H9 (cell line): ENCODE measurements around the gene INSC. TPM values are rescaled to one million over a fixed set of nuclear protein-coding genes. Genes with fewer than 3 reads are reported as not detected.
"Not testable (repeated sequence)": the region's sequence is repeated elsewhere in the genome, so short reads cannot be mapped to it uniquely, and the experiment has no call there.

ENCODE experiments used
- DNase-seq: peaks from one replicate; pipeline ENCODE4 v3.0.0-alpha.2; 2017
- H2AFZ ChIP-seq: one replicate; pipeline ENCODE4 v1.6.1; 2013; ENCODE audit warnings: mild to moderate bottlenecking, low read length, control low read depth, moderate library complexity
- H2AK5ac ChIP-seq: 2 replicates; pipeline ENCODE4 v1.6.1; 2013; ENCODE audit warnings: low read length, control low read depth, mixed read lengths; ENCODE audit not compliant: insufficient read length
- H2BK120ac ChIP-seq: one replicate; pipeline ENCODE4 v1.6.1; 2013; ENCODE audit warnings: low read depth, mild to moderate bottlenecking, low read length, control low read depth, inconsistent platforms; ENCODE audit not compliant: poor library complexity, severe bottlenecking
- H2BK12ac ChIP-seq: 2 replicates; pipeline ENCODE4 v1.6.1; 2013; ENCODE audit warnings: low read length, control low read depth, mixed read lengths, low read depth; ENCODE audit not compliant: insufficient read length
- H2BK15ac ChIP-seq: 2 replicates; pipeline ENCODE4 v1.6.1; 2013; ENCODE audit warnings: low read depth, low read length, control low read depth
- H2BK20ac ChIP-seq: one replicate; pipeline ENCODE4 v1.6.1; 2013; ENCODE audit warnings: low read depth, mild to moderate bottlenecking, low read length, control low read depth, inconsistent platforms; ENCODE audit not compliant: poor library complexity, severe bottlenecking
- H2BK5ac ChIP-seq: 2 replicates; pipeline ENCODE4 v1.6.1; 2013; ENCODE audit warnings: low read length, control low read depth, mixed read lengths; ENCODE audit not compliant: insufficient read length
- H3K14ac ChIP-seq: 2 replicates; pipeline ENCODE4 v1.6.1; 2013; ENCODE audit warnings: low read length, control low read depth; ENCODE audit not compliant: insufficient read depth
- H3K18ac ChIP-seq: 2 replicates; pipeline ENCODE4 v1.6.1; 2013; ENCODE audit warnings: low read depth, mild to moderate bottlenecking, mixed read lengths, low read length, control low read depth; ENCODE audit not compliant: insufficient read length
- H3K23ac ChIP-seq: 2 replicates; pipeline ENCODE4 v1.6.1; 2013; ENCODE audit warnings: low read length, control low read depth, mixed read lengths, low read depth; ENCODE audit not compliant: insufficient read length
- H3K23me2 ChIP-seq: 2 replicates; pipeline ENCODE4 v1.6.1; 2013; ENCODE audit warnings: low read depth, mild to moderate bottlenecking, mixed read lengths, low read length, control low read depth; ENCODE audit not compliant: insufficient read length, poor library complexity, severe bottlenecking
- H3K27ac ChIP-seq: 2 replicates; pipeline ENCODE4 v1.5.1; 2013; ENCODE audit warnings: low read length, control low read depth, mixed read lengths, low read depth; ENCODE audit not compliant: insufficient read length
- H3K27me3 ChIP-seq: 2 replicates; pipeline ENCODE4 v1.6.1; 2013; ENCODE audit warnings: low read length, control low read depth, inconsistent platforms; ENCODE audit not compliant: insufficient read depth
- H3K4ac ChIP-seq: 2 replicates; pipeline ENCODE4 v1.6.1; 2013; ENCODE audit warnings: low read depth, mild to moderate bottlenecking, control low read depth, inconsistent platforms, low read length, moderate library complexity
- H3K4me1 ChIP-seq: 2 replicates; pipeline ENCODE4 v1.6.1; 2013; ENCODE audit warnings: low read length, control low read depth, inconsistent platforms; ENCODE audit not compliant: insufficient read depth
- H3K4me2 ChIP-seq: 2 replicates; pipeline ENCODE4 v1.6.1; 2013; ENCODE audit warnings: low read length, control low read depth, mixed read lengths; ENCODE audit not compliant: insufficient read length, insufficient read depth
- H3K56ac ChIP-seq: 2 replicates; pipeline ENCODE4 v1.6.1; 2013; ENCODE audit warnings: low read depth, mild to moderate bottlenecking, mixed read lengths, low read length, control low read depth; ENCODE audit not compliant: insufficient read length
- H3K79me1 ChIP-seq: 2 replicates; pipeline ENCODE4 v1.6.1; 2013; ENCODE audit warnings: low read depth, mild to moderate bottlenecking, moderate library complexity, low read length, control low read depth, inconsistent platforms; ENCODE audit not compliant: insufficient read depth, poor library complexity, severe bottlenecking
- H3K79me2 ChIP-seq: 2 replicates; pipeline ENCODE4 v1.6.1; 2013; ENCODE audit warnings: low read length, control low read depth, inconsistent platforms; ENCODE audit not compliant: insufficient read depth
- H3K9ac ChIP-seq: 2 replicates; pipeline ENCODE4 v1.6.1; 2013; ENCODE audit warnings: low read length, control low read depth, mixed read lengths; ENCODE audit not compliant: insufficient read length; ENCODE audit errors: extremely low read depth
- H3K9me3 ChIP-seq: one replicate; pipeline ENCODE4 v1.6.1; 2013; ENCODE audit warnings: low read depth, low read length, inconsistent platforms; ENCODE audit not compliant: control insufficient read depth
- H3T11ph ChIP-seq: one replicate; pipeline ENCODE4 v1.6.1; 2013; ENCODE audit warnings: mild to moderate bottlenecking, low read length, control low read depth, inconsistent platforms
- H4K20me1 ChIP-seq: one replicate; pipeline ENCODE4 v1.6.1; 2013; ENCODE audit not compliant: control insufficient read depth, insufficient read length, insufficient read depth
- H4K5ac ChIP-seq: 2 replicates; pipeline ENCODE4 v1.6.1; 2013; ENCODE audit warnings: low read depth, mild to moderate bottlenecking, mixed read lengths, low read length, control low read depth; ENCODE audit not compliant: insufficient read length
- H4K8ac ChIP-seq: replicated peaks from 2 replicates; pipeline ENCODE4 v1.6.1; 2013; ENCODE audit warnings: low read length, control low read depth, mixed read lengths, low read depth; ENCODE audit not compliant: insufficient read length
- H4K91ac ChIP-seq: 2 replicates; pipeline ENCODE4 v1.6.1; 2013; ENCODE audit warnings: low read depth, mild to moderate bottlenecking, moderate library complexity, mixed read lengths, low read length, control low read depth; ENCODE audit not compliant: insufficient read length
- H3K27ac Mint-ChIP-seq, 3 experiments: 2 replicates in 2 of 3; 3 replicates in 1 of 3; pipeline ENCODE4 v1.8.0; 2020 to 2021; ENCODE audit warnings: mixed read lengths in 3 of 3, mild to moderate bottlenecking in 1 of 3, moderate library complexity in 1 of 3
- H3K27me3 Mint-ChIP-seq: 2 replicates; pipeline ENCODE4 v1.8.0; 2021; ENCODE audit warnings: low read depth, mild to moderate bottlenecking, moderate library complexity, mixed read lengths
- H3K36me3 Mint-ChIP-seq, 3 experiments: 2 replicates in 2 of 3; 3 replicates in 1 of 3; pipeline ENCODE4 v1.8.0; 2020 to 2021; ENCODE audit warnings: low read depth in 3 of 3, mixed read lengths in 3 of 3; ENCODE audit not compliant: insufficient read depth in 1 of 3
- H3K4me1 Mint-ChIP-seq, 2 experiments: 2 replicates each; pipeline ENCODE4 v1.8.0; 2020; ENCODE audit warnings: mixed read lengths in 2 of 2
- H3K4me3 Mint-ChIP-seq, 2 experiments: 2 replicates in 1 of 2; 3 replicates in 1 of 2; pipeline ENCODE4 v1.8.0; 2020 to 2021; ENCODE audit warnings: mild to moderate bottlenecking in 2 of 2, mixed read lengths in 2 of 2, moderate library complexity in 1 of 2
- H3K9me3 Mint-ChIP-seq, 2 experiments: 2 replicates in 1 of 2; 3 replicates in 1 of 2; pipeline ENCODE4 v1.8.0; 2020; ENCODE audit warnings: mild to moderate bottlenecking in 2 of 2, mixed read lengths in 2 of 2, moderate library complexity in 1 of 2
- WGBS: extraction: QIAGEN DNeasy Blood & Tissue Kit; methylation state at CpG from one replicate; pipeline ENCODE4 v1.1.7; 2013; ENCODE audit warnings: missing lambda C conversion rate, low lambda C conversion rate, mixed read lengths; ENCODE audit not compliant: insufficient read length; ENCODE audit errors: extremely low coverage; 5-methylcytosine and 5-hydroxymethylcytosine counted together
- long read RNA-seq: library from polyadenylated mRNA; unstranded; transcript quantifications from one replicate; pipeline ENCODE4 v2.0.0, GENCODE V29; 2020
- total RNA-seq: library from RNA; stranded (reverse); gene quantifications from 2 replicates; pipeline ENCODE4 v1.2.1, GENCODE V29; 2021
- TF ChIP-seq, protein P1 (sequence below): fragments of 200-600 bp; sonication (generic); conservative IDR thresholded peaks from 3 replicates; pipeline ENCODE4 v1.8.0; 2021; ENCODE audit warnings: antibody characterized with exemption, mild to moderate bottlenecking

Gene INSC, protein sequence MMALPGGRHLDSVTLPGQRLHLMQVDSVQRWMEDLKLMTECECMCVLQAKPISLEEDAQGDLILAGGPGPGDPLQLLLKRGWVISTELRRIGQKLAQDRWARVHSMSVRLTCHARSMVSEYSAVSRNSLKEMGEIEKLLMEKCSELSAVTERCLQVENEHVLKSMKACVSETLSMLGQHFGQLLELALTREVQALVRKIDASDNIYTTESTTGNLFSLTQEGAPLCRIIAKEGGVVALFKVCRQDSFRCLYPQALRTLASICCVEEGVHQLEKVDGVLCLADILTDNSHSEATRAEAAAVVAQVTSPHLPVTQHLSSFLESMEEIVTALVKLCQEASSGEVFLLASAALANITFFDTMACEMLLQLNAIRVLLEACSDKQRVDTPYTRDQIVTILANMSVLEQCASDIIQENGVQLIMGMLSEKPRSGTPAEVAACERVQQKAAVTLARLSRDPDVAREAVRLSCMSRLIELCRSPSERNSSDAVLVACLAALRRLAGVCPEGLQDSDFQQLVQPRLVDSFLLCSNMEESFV
- not detected in 2 replicates for total RNA-seq
- long read RNA-seq, result 0 reads

DNA sequence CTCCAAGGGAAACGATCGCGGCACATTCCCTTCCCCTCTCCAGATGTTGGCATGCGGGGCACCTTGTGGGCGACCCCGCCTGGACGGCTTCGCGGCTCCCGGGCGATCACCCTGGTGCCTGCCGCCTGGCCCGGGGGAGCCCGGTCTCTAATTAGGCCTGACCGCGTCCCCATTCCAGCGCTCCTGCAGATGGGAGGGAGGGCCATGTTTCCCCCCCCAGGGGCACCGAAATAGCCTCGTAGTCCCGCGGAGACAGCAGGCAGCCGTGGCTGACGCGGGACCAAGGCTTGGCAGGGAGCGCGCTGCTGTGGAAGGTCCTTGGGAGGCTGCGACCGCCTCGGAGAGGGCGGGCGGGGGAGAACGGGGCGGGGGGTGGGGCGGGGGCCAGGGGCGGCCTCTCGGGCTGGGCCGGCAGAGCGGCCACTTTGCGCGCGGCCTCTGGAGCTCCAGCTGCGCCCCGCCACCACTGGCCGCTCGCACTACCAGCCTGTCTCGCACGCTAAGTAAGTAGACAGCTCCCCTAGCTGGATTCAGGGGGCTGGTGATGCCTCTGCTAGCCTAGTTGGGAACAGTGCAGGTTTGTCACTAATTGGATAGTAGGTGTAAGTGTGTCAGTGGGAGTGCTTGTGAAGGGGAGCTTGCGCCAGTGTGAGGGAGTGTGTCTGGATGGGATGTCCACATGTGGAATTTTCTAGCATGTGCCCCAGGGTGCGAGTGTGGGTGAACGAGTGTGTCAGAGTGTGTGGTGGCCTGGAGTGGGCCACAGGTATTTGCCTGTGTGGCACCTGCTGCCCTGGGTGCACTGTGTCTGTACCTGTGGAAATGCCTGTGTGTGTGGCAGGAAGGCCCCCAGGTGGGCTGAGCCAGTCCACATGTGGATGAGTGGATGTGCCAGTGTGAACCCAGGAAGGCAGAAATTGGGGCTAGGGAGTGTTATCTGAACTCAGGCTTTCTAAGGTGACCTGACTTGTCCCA is at the start of gene INSC:
TSS of gene INSC (plus strand) at position 423 of the 975 bp plus-strand sequence. CDS start 34,252 bp downstream, outside the sequence.
- Histone ChIP-seq H2BK120ac (no peak within 1 kb of the TSS), H3K79me1 (no peaks in the 10 kb centered on the region), H3K56ac (no peak within 1 kb of the TSS), H2BK12ac (no peak within 1 kb of the TSS), H2BK20ac (no peak within 1 kb of the TSS), H4K20me1 (no peaks in the 10 kb centered on the region), H3K4me2 (peak within 1 kb of the TSS; percentile 36), H3K4me1 (no peaks in the 10 kb centered on the region), H4K8ac (no peak within 1 kb of the TSS), H4K5ac (no peak within 1 kb of the TSS), H3K9ac (no peak within 1 kb of the TSS), H4K91ac (no peak within 1 kb of the TSS), H3K79me2 (no peaks in the 10 kb centered on the region), H3K14ac (peak within 1 kb of the TSS; percentile 55; the same call in 1 of the 2 replicates), H3K27me3 (peaks cover 10% of the 10 kb centered on the region; the same call in 1 of the 2 replicates), H3K23me2 (peaks cover 5% of the 10 kb centered on the region), H3K27ac (no peak within 1 kb of the TSS), H3K9me3 (no peaks in the 10 kb centered on the region), H3T11ph (no peak within 1 kb of the TSS), H2AK5ac (no peak within 1 kb of the TSS), H2AFZ (no peak within 1 kb of the TSS), H3K4ac (no peak within 1 kb of the TSS), H2BK5ac (no peak within 1 kb of the TSS), H3K18ac (no peak within 1 kb of the TSS), H2BK15ac (no peak within 1 kb of the TSS; the same call in 1 of the 2 replicates), H3K23ac (no peak within 1 kb of the TSS)
- WGBS, result no CpG with 5 or more reads among the region's 50 CpGs
- peaks cover 7 to 11% of the 10 kb centered on the region in 2 experiments for H3K4me1 Mint-ChIP-seq
- H3K9me3 Mint-ChIP-seq, result no peaks in the 10 kb centered on the region
- DNase-seq, result peak; percentile 58
- no peak within 1 kb of the TSS; a peak in 1 of 7 replicates for H3K27ac Mint-ChIP-seq
- TF ChIP-seq, protein P1, sequence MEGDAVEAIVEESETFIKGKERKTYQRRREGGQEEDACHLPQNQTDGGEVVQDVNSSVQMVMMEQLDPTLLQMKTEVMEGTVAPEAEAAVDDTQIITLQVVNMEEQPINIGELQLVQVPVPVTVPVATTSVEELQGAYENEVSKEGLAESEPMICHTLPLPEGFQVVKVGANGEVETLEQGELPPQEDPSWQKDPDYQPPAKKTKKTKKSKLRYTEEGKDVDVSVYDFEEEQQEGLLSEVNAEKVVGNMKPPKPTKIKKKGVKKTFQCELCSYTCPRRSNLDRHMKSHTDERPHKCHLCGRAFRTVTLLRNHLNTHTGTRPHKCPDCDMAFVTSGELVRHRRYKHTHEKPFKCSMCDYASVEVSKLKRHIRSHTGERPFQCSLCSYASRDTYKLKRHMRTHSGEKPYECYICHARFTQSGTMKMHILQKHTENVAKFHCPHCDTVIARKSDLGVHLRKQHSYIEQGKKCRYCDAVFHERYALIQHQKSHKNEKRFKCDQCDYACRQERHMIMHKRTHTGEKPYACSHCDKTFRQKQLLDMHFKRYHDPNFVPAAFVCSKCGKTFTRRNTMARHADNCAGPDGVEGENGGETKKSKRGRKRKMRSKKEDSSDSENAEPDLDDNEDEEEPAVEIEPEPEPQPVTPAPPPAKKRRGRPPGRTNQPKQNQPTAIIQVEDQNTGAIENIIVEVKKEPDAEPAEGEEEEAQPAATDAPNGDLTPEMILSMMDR, result no peak
- peaks cover 66% of the 10 kb centered on the region for H3K27me3 Mint-ChIP-seq
- H3K36me3 Mint-ChIP-seq, result no peaks in the 10 kb centered on the region
- peak within 1 kb of the TSS; percentile 45 to 73 for H3K4me3 Mint-ChIP-seq

DNA sequence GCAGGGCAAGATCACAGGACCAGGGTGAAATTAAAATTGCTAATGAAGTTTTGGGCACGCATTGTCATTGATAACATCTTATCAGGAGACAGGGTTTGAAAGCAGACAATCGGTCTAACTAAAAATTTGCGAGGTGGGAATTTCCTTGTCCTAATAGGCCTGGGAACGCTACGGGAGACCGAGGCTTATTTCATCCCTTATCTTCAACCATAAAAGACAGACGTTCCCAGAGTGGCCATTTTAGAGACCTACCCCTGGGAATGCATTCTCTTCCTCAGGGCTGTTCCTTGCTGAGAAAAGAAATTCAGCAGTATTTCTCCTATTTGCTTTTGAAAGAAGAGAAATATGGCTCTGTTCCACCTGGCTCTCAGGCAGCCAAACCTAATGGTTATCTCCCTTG is 45.0 kb upstream of the INSC start:
- H2AFZ ChIP-seq, H4K5ac ChIP-seq: not testable (repeated sequence)
- WGBS, result no CpG with 5 or more reads among the region's 7 CpGs

More for the DNA sequence above, 45.0 kb upstream of the INSC start:
- H3K79me2 ChIP-seq, H3K14ac ChIP-seq, H3K23ac ChIP-seq, H3K27me3 ChIP-seq, H3K27me3 Mint-ChIP-seq, H2BK120ac ChIP-seq, H2BK20ac ChIP-seq, H3K9ac ChIP-seq, H3K79me1 ChIP-seq, H4K91ac ChIP-seq, H3K4me3 Mint-ChIP-seq, H3K56ac ChIP-seq, H2AK5ac ChIP-seq, H2BK12ac ChIP-seq, DNase-seq, H3T11ph ChIP-seq, H2BK15ac ChIP-seq, H3K27ac ChIP-seq, H4K20me1 ChIP-seq, H2BK5ac ChIP-seq, H3K18ac ChIP-seq, H3K4ac ChIP-seq, H3K4me1 ChIP-seq, H3K23me2 ChIP-seq, H3K27ac Mint-ChIP-seq, H3K9me3 ChIP-seq, H3K4me2 ChIP-seq, H4K8ac ChIP-seq: not testable (repeated sequence)
- Mint-ChIP-seq H3K4me1 (peaks cover 6 to 10% of the 10 kb centered on the region in 2 experiments), H3K9me3 (peaks cover 40% of the 10 kb centered on the region in 2 experiments), H3K36me3 (peaks cover 8 to 29% (median 10%) of the 10 kb centered on the region in 3 experiments)
